Activated CD4-positive, alpha-beta T cell treated with anti-CD3 and anti-CD28 coated beads for 1 hour (primary cell): ENCODE data around the gene AJAP1.

Experiments used
- DNase-seq: peaks from one replicate; pipeline ENCODE4 v3.0.0-alpha.2; 2020

Gene AJAP1

GRCh38 chr1:4703646-4704045, 49.2 kb downstream of the AJAP1 start:
- no peak for DNase-seq

- DNase-seq, result no peak
Measured at GRCh38 chr1:4708840-4709507, 54.6 kb downstream of the AJAP1 start.

GRCh38 chr1:4709641-4710040, 55.2 kb downstream of the AJAP1 start:
- no peak for DNase-seq

GRCh38 chr1:4710592-4711415, 56.4 kb downstream of the AJAP1 start:
- no peak for DNase-seq

- no peak for DNase-seq
Measured at GRCh38 chr1:4711416-4712275, 57.2 kb downstream of the AJAP1 start.

- DNase-seq, result no peak
Measured at GRCh38 chr1:4713669-4714068, 59.3 kb downstream of the AJAP1 start.

GRCh38 chr1:4716406-4716805, 62.0 kb downstream of the AJAP1 start:
- DNase-seq, result no peak

GRCh38 chr1:4718071-4718470, 63.7 kb downstream of the AJAP1 start:
- no peak for DNase-seq

GRCh38 chr1:4723106-4723505, 68.7 kb downstream of the AJAP1 start:
- no peak for DNase-seq

- DNase-seq, result no peak
Measured at GRCh38 chr1:4724001-4724400, 69.6 kb downstream of the AJAP1 start.

GRCh38 chr1:4724695-4725250, 70.4 kb downstream of the AJAP1 start:
- DNase-seq, result no peak

GRCh38 chr1:4725416-4725815, 71.0 kb downstream of the AJAP1 start:
- DNase-seq, result no peak

GRCh38 chr1:4726620-4727341, 72.4 kb downstream of the AJAP1 start:
- DNase-seq, result no peak

GRCh38 chr1:4728319-4729089, 74.1 kb downstream of the AJAP1 start:
- DNase-seq, result no peak

- no peak for DNase-seq
Measured at GRCh38 chr1:4729090-4729471, 74.7 kb downstream of the AJAP1 start.

- no peak for DNase-seq
Measured at GRCh38 chr1:4730078-4730477, 75.7 kb downstream of the AJAP1 start.

- no peak for DNase-seq
Measured at GRCh38 chr1:4733446-4734177, 79.2 kb downstream of the AJAP1 start.

- DNase-seq, result no peak
Measured at GRCh38 chr1:4734219-4734618, 79.8 kb downstream of the AJAP1 start.

- DNase-seq, result no peak
Measured at GRCh38 chr1:4734791-4735190, 80.4 kb downstream of the AJAP1 start.

- no peak for DNase-seq
Measured at GRCh38 chr1:4736254-4736653, 81.8 kb downstream of the AJAP1 start.

GRCh38 chr1:4741876-4742423, 87.5 kb downstream of the AJAP1 start:
- no peak for DNase-seq
